HFF-Myc (cell line): ENCODE results near the gene EEA1.
"Not testable (repeated sequence)": the region's sequence is repeated elsewhere in the genome, so short reads cannot be mapped to it uniquely, and the experiment has no call there.

Experiments
- DNase-seq: peaks from one replicate; pipeline ENCODE4 v3.0.0-alpha.2; 2011; ENCODE audit warnings: low read depth; ENCODE audit errors: extremely low read depth
- H3K4me3 ChIP-seq: replicated peaks from 2 replicates; pipeline ENCODE4 v1.5.1; 2011; ENCODE audit warnings: low read depth, mild to moderate bottlenecking, control low read depth, low read length
- TF ChIP-seq, protein P1 (sequence below): IDR thresholded peaks from 2 replicates; pipeline ENCODE4 v1.5.1; 2012; ENCODE audit warnings: mild to moderate bottlenecking, low read depth, low read length, control low read depth; ENCODE audit errors: missing control alignments

Gene EEA1

DNA sequence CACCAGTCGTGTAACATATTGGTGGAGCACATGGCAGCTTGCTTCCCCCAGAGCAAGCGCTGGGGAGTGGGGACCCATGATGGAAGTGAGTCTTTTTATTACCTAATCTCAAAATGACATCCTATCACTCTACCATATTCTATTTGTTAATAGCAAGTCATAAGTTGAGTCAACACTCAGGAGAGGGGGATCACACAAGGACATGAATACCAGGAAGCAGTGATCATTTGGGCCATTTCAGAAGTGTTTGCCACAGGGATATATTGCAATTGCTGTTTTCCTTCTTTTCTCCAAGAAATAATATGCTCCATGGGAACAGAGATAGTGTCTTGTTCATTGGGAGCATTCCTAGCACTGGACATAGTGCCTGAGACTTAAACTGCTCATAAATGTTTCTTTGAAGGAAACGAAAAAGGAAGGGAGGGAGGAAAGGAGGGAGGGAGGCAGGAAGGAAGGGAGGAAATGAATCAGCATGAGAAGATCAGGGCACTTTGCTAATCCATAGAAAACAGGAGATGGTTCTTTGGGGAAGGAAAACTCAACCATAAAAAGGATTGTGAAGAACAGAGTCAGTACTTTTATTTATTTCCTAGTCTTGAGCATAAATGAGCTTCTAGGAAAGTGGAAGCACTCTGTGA lies 39.2 kb upstream of the EEA1 start:
- TF ChIP-seq, protein P1, sequence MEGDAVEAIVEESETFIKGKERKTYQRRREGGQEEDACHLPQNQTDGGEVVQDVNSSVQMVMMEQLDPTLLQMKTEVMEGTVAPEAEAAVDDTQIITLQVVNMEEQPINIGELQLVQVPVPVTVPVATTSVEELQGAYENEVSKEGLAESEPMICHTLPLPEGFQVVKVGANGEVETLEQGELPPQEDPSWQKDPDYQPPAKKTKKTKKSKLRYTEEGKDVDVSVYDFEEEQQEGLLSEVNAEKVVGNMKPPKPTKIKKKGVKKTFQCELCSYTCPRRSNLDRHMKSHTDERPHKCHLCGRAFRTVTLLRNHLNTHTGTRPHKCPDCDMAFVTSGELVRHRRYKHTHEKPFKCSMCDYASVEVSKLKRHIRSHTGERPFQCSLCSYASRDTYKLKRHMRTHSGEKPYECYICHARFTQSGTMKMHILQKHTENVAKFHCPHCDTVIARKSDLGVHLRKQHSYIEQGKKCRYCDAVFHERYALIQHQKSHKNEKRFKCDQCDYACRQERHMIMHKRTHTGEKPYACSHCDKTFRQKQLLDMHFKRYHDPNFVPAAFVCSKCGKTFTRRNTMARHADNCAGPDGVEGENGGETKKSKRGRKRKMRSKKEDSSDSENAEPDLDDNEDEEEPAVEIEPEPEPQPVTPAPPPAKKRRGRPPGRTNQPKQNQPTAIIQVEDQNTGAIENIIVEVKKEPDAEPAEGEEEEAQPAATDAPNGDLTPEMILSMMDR: no peak
- no peak overlapping the region for H3K4me3 ChIP-seq
- no peak for DNase-seq

GRCh38 chr12:92964378-92964777 lies 35.3 kb upstream of the EEA1 start:
- not testable (repeated sequence) for H3K4me3 ChIP-seq

GRCh38 chr12:92961949-92962348 lies 32.9 kb upstream of the EEA1 start:
- DNase-seq: no peak
- TF ChIP-seq, protein P1: no peak
- no peak overlapping the region for H3K4me3 ChIP-seq

More at GRCh38 chr12:92964378-92964777, 35.3 kb upstream of the EEA1 start:
- not testable (repeated sequence) for DNase-seq

DNA sequence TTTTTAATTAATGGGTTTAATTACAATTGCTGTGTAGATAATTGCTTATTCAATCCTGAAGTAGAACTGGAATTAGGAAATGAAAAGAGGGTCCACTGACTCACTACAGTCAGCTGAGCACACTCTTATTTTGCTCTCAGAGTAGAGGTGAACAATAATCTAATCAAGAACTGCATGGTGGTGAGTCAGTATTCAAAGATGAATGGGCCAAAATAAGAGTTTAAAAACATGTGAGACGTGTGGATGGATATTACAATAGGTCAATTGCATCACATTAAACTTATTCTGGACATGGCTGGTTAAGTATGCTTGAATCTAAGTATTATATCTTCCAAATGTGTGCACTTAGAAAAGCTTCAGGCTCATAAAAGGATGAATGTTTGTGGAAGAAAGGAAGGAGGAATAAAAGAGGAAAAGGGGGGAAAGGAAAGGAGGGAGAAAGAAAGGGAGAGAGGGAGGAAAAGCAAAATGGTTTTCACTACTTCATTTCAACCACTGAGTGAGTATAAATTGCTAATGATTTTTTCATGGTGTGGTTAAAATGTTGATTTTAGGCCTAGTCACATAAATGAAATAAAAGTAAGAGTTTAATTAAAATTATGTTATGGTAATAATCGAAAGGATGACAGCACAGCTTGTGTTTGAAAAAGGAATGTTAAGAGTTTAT lies 27.0 kb upstream of the EEA1 start:
- DNase-seq: no peak
- TF ChIP-seq, protein P1: no peak
- H3K4me3 ChIP-seq: no peak overlapping the region

DNA sequence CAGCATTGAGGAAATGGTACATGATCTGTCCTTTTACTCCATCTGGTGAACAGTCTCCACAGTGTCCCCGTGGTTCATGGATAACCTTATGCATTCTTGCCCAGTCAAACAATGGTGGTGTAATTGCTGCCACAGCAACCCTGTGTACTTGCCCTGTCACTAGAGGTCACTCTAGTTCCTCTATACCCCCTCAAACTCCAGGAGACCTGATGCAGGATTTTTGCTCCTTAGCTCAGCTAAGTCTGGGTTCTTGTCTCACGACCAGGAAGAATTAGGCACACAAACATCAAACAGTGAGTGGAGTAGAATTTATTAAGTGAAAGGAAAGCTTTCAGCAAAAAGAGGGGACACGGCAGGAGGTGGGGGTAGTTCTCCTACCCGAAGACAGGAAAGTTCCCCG lies 24.7 kb upstream of the EEA1 start:
- TF ChIP-seq, protein P1: no peak
- no peak overlapping the region for H3K4me3 ChIP-seq
- DNase-seq: no peak

DNA sequence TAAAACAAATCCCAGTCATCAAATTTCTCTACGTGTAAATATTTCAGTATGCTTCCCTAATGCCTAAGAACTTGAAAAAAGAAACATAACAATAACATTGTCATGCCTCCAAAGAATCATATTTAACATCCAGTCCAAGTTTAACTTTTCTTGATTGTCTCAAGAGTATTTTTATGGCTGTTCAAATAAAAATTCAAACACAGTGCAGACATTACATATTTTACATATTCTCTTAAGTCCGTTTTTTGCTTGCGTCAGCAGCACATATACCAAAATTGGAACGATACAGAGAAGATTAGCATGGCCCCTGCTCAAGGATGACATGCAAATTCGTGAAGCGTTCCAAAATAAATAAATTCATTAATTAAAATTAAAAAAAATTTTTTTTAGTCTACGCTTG lies 23.3 kb upstream of the EEA1 start:
- TF ChIP-seq, protein P1: no peak
- no peak for DNase-seq
- no peak overlapping the region for H3K4me3 ChIP-seq

GRCh38 chr12:92951006-92951405 lies 21.9 kb upstream of the EEA1 start:
- TF ChIP-seq, protein P1: no peak
- no peak for DNase-seq
- no peak overlapping the region for H3K4me3 ChIP-seq
